Endothelial cell of umbilical vein (primary cell): ENCODE data around the gene MRC2. TPM values are rescaled to one million over a fixed set of nuclear protein-coding genes. Genes with fewer than 3 reads are reported as not detected.

Experiments
- BruUV-seq: library from RNA; stranded (reverse); fragments of 400-500 nt; replicated peaks from 2 replicates; lab custom pipeline; 2021; lab: Mats Ljungman, UMichigan
- CTCF ChIA-PET: fragments of 300-600, 350-600 bp; sonication (Branson Sonifier 250); formaldehyde crosslinking; loops from one replicate; lab custom pipeline; 2021; ENCODE audit warnings: antibody characterized with exemption, inconsistent platforms; lab: Charles Lee
- POLR2A ChIA-PET: fragments of 300-600, 350-600 bp; sonication (Branson Sonifier 250); formaldehyde crosslinking; loops from one replicate; lab custom pipeline; 2021; ENCODE audit warnings: antibody characterized with exemption, inconsistent platforms; lab: Charles Lee
- DNase-seq: peaks from one replicate; pipeline ENCODE4 v3.0.0-alpha.2; 2011; ENCODE audit warnings: low read depth, low spot score
- FAIRE-seq: peaks from 2 replicates; lab custom pipeline; 2011; peaks lifted over from hg19 to GRCh38; lab: Jason Lieb, UNC
- H2AFZ ChIP-seq: 2 replicates; pipeline ENCODE4 v1.6.0; 2012; ENCODE audit warnings: low read depth, low read length, control low read depth, inconsistent platforms
- H3K27ac ChIP-seq: 2 replicates; pipeline ENCODE4 v1.5.1; 2011; ENCODE audit warnings: low read depth, mild to moderate bottlenecking, control low read depth, low read length, moderate library complexity; ENCODE audit not compliant: insufficient read depth
- H3K27me3 ChIP-seq, 2 experiments: 2 replicates each; pipeline versions ENCODE4 v1.6.0 to v1.6.1; 2011; ENCODE audit warnings: low read length in 2 of 2, mixed read lengths in 1 of 2; ENCODE audit not compliant: control insufficient read depth in 2 of 2, insufficient read depth in 2 of 2
- H3K36me3 ChIP-seq, 2 experiments: 2 replicates in 1 of 2; 3 replicates in 1 of 2; pipeline ENCODE4 v1.5.1; 2011; ENCODE audit warnings: low read length in 2 of 2, mild to moderate bottlenecking in 1 of 2, moderate library complexity in 1 of 2; ENCODE audit not compliant: control insufficient read depth in 2 of 2, insufficient read depth in 2 of 2; ENCODE audit errors: extremely low read depth in 1 of 2
- H3K4me1 ChIP-seq: 3 replicates; pipeline ENCODE4 v1.5.1; 2011; ENCODE audit warnings: mild to moderate bottlenecking, low read length; ENCODE audit not compliant: control insufficient read depth, insufficient read depth; ENCODE audit errors: extremely low read depth
- H3K4me2 ChIP-seq: 2 replicates; pipeline ENCODE4 v1.6.1; 2011; ENCODE audit warnings: low read length, control low read depth, mixed read lengths; ENCODE audit not compliant: insufficient read depth
- H3K4me3 ChIP-seq, 3 experiments: fragments of 200-600 bp in 1 of 3; sonication (generic), shearing (Covaris generic) in 1 of 3; replicated peaks in 1 of 3; 2 replicates each; pipeline ENCODE4 v1.5.1; 2011 to 2016; ENCODE audit warnings: control low read depth in 3 of 3, low read length in 3 of 3, mild to moderate bottlenecking in 2 of 3, inconsistent platforms in 1 of 3, low read depth in 1 of 3, moderate library complexity in 1 of 3; ENCODE audit not compliant: insufficient read depth in 1 of 3
- H3K79me2 ChIP-seq: 2 replicates; pipeline ENCODE4 v1.6.0; 2012; ENCODE audit warnings: low read length, inconsistent platforms; ENCODE audit not compliant: control insufficient read depth, insufficient read depth
- H3K9ac ChIP-seq: replicated peaks from 2 replicates; pipeline ENCODE3; 2011; ENCODE audit warnings: low read length, control low read depth; ENCODE audit not compliant: insufficient read depth; ENCODE audit errors: extremely low read depth
- H3K9me1 ChIP-seq: replicated peaks from 3 replicates; pipeline ENCODE4 v1.6.0; 2011; ENCODE audit warnings: mild to moderate bottlenecking, low read length; ENCODE audit not compliant: control insufficient read depth, insufficient read depth; ENCODE audit errors: extremely low read depth
- H3K9me3 ChIP-seq: replicated peaks from 2 replicates; pipeline ENCODE4 v1.5.1; 2012; ENCODE audit warnings: low read length, inconsistent platforms; ENCODE audit not compliant: control insufficient read depth, insufficient read depth
- H4K20me1 ChIP-seq: replicated peaks from 2 replicates; pipeline ENCODE3; 2011; ENCODE audit warnings: mild to moderate bottlenecking, low read length; ENCODE audit not compliant: control insufficient read depth, insufficient read depth; ENCODE audit errors: extremely low read depth
- CTCF ChIP-seq, 2 donors: IDR thresholded peaks; 1 replicate in 1 of 2; 2 replicates in 1 of 2; pipeline ENCODE4 v1.5.1; 2011; ENCODE audit warnings: low read length in 2 of 2, mild to moderate bottlenecking in 2 of 2, moderate library complexity in 2 of 2, control low read depth in 1 of 2, inconsistent platforms in 1 of 2, low read depth in 1 of 2; ENCODE audit not compliant: insufficient read depth in 1 of 2; ENCODE audit errors: extremely low read depth in 1 of 2
- EZH2 ChIP-seq: IDR thresholded peaks from 2 replicates; pipeline ENCODE4 v1.6.1; 2012; ENCODE audit warnings: borderline replicate concordance, low read depth, mild to moderate bottlenecking, moderate library complexity, low read length, inconsistent platforms; ENCODE audit not compliant: severe bottlenecking
- FOS ChIP-seq: IDR thresholded peaks from 2 replicates; pipeline ENCODE4 v1.6.1; 2011; ENCODE audit warnings: mild to moderate bottlenecking, low read length, moderate library complexity, borderline replicate concordance; ENCODE audit not compliant: insufficient read depth
- GATA2 ChIP-seq: IDR thresholded peaks from 2 replicates; pipeline ENCODE4 v1.7.0; 2011; ENCODE audit warnings: low read depth, mild to moderate bottlenecking, moderate library complexity, mixed read lengths, low read length; ENCODE audit not compliant: insufficient read length, insufficient read depth
- JUN ChIP-seq: IDR thresholded peaks from 2 replicates; pipeline ENCODE4 v1.6.1; 2011; ENCODE audit warnings: borderline replicate concordance, low read depth; ENCODE audit not compliant: insufficient read length, insufficient read depth
- MAX ChIP-seq: IDR thresholded peaks from 2 replicates; pipeline ENCODE4 v1.6.1; 2011; ENCODE audit not compliant: insufficient read depth, insufficient read length
- MYC ChIP-seq: IDR thresholded peaks from one replicate; pipeline ENCODE4 v1.6.1; 2011; ENCODE audit warnings: mild to moderate bottlenecking, low read depth, low read length
- POLR2A ChIP-seq: IDR thresholded peaks from 2 replicates; pipeline ENCODE4 v1.6.1; 2012; ENCODE audit warnings: low read depth, mild to moderate bottlenecking, control low read depth, low read length
- POLR2AphosphoS5 ChIP-seq: IDR thresholded peaks from 2 replicates; pipeline ENCODE4 v1.6.1; 2012; ENCODE audit warnings: low read depth, mild to moderate bottlenecking, control low read depth, low read length, moderate library complexity; ENCODE audit not compliant: insufficient read depth
- dilution Hi-C: fragments of 300-500 bp; cut with MboI; formaldehyde crosslinking; loops from one replicate; pipeline ENCODE4 v1.15.0; 2019; ENCODE audit warnings: low sequenced_read_pairs; ENCODE audit not compliant: extremely low pct_ligation_motif_present
- intact Hi-C: fragments of 100-400 bp; cut with micrococcal nuclease; formaldehyde crosslinking; loops from one replicate; pipeline ENCODE4 v1.10.0; 2022
- polyA plus RNA-seq, 4 experiments: library from polyadenylated mRNA; depleted of rRNA in 3 of 4; stranded (reverse) in 3 of 4; unstranded in 1 of 4; fragments of >200 nt; gene quantifications; 2 replicates each; pipeline versions ENCODE4 v1.2.1 to v1.2.3, GENCODE V29; 2011 to 2012; ENCODE audit warnings: missing spikeins in 1 of 4
- total RNA-seq: library from RNA; stranded (reverse); gene quantifications from 2 replicates; pipeline ENCODE4 v1.2.3, GENCODE V29; 2021

The MRC2 gene
- total and polyA plus RNA-seq, 2 donors (not counting 3 experiments of a cell fraction or from before 2014, with no cell fraction given): 30.6 to 52.7 TPM

GRCh38 chr17:62701706-62702085 lies 74.2 kb downstream of the MRC2 start:
- Histone ChIP-seq H3K9me1 (no peaks in the 10 kb centered on the region), H3K79me2 (no peaks in the 10 kb centered on the region), H3K36me3 (no peaks in the 10 kb centered on the region), H3K27ac (no peak overlapping the region), H3K27me3 (peaks cover 0 to under 1% of the 10 kb centered on the region in 2 experiments), H4K20me1 (no peaks in the 10 kb centered on the region), H3K4me3 (no peak overlapping the region), H3K9me3 (no peaks in the 10 kb centered on the region), H3K9ac (no peak overlapping the region), H3K4me1 (peaks cover 32% of the 10 kb centered on the region), H2AFZ (no peak overlapping the region), H3K4me2 (no peak overlapping the region)
- intact Hi-C loops (loop anchor here (10.0 kb wide), 1 partner anchor 277 kb away; the partner anchor contains the start of gene METTL2A), dilution Hi-C loops (no loop called here)
- FAIRE-seq (no peak), DNase-seq (no peak)
- ChIA-PET CTCF (interaction anchor here (1.4 to 2.2 kb wide), 2 partner anchors 149 to 705 kb away, joined by 4 to 5 read pairs; no protein-coding TSS in a partner anchor), POLR2A (no interaction called here)
- BruUV-seq: no TSS peak
- no peak for TF ChIP-seq POLR2AphosphoS5
- TF ChIP-seq FOS: no peak
- no peak for TF ChIP-seq POLR2A
- TF ChIP-seq CTCF (IDR thresholded peaks at IDR 0.05; ENCODE audit: extremely low read depth in 1 of 2, insufficient read depth in 1 of 2, low read depth in 1 of 2, low read length in 2 of 2): no peak
- TF ChIP-seq EZH2: no peak
- no peak for TF ChIP-seq MAX
- TF ChIP-seq MYC: no peak
- no peak for TF ChIP-seq JUN
- TF ChIP-seq GATA2: no peak
